HL-60 (cell line): ENCODE measurements around the gene ZMAT5.

Experiments used
- DNase-seq, 2 experiments: peaks; one replicate each; pipeline ENCODE4 v3.0.0-alpha.2; 2010 to 2020; ENCODE audit warnings: low read depth in 1 of 2, low spot score in 1 of 2
- H3K27ac ChIP-seq: fragments of 250-450 bp; sonication (Bioruptor Pico); replicated peaks from 2 replicates; pipeline ENCODE4 v1.5.1; 2020; ENCODE audit warnings: mild to moderate bottlenecking, moderate library complexity
- H3K27me3 ChIP-seq: fragments of 250-450 bp; sonication (Bioruptor Pico); 2 replicates; pipeline ENCODE4 v1.5.1; 2021; ENCODE audit warnings: mild to moderate bottlenecking, moderate library complexity; ENCODE audit not compliant: insufficient read depth, poor library complexity, severe bottlenecking
- H3K4me3 ChIP-seq: replicated peaks from 2 replicates; pipeline ENCODE4 v1.5.1; 2011; ENCODE audit warnings: mild to moderate bottlenecking, control low read depth, low read length; ENCODE audit not compliant: insufficient read depth
- CTCF ChIP-seq: IDR thresholded peaks from one replicate; pipeline ENCODE4 v1.5.1; 2011; ENCODE audit warnings: low read length, control low read depth, inconsistent platforms; ENCODE audit not compliant: insufficient read depth
- GABPA ChIP-seq: IDR thresholded peaks from 2 replicates; pipeline ENCODE4 v1.6.1; 2012; ENCODE audit warnings: low read depth
- POLR2AphosphoS5 ChIP-seq: IDR thresholded peaks from 2 replicates; pipeline ENCODE4 v1.6.1; 2012; ENCODE audit warnings: low read depth
- SPI1 ChIP-seq: IDR thresholded peaks from 2 replicates; pipeline ENCODE4 v1.6.1; 2012; ENCODE audit warnings: low read depth, mild to moderate bottlenecking, borderline replicate concordance
- TF ChIP-seq, protein P1 (sequence below): IDR thresholded peaks from 2 replicates; pipeline ENCODE4 v1.6.1; 2012; ENCODE audit warnings: low read depth; ENCODE audit not compliant: insufficient replicate concordance

Gene ZMAT5

GRCh38 chr22:29782061-29782845 lies 15.4 kb upstream of the ZMAT5 start:
- Histone ChIP-seq H3K4me3 (no peak overlapping the region), H3K27ac (no peak overlapping the region), H3K27me3 (no peaks in the 10 kb centered on the region)
- no peak for DNase-seq
- TF ChIP-seq POLR2AphosphoS5, result no peak
- TF ChIP-seq, protein P1, sequence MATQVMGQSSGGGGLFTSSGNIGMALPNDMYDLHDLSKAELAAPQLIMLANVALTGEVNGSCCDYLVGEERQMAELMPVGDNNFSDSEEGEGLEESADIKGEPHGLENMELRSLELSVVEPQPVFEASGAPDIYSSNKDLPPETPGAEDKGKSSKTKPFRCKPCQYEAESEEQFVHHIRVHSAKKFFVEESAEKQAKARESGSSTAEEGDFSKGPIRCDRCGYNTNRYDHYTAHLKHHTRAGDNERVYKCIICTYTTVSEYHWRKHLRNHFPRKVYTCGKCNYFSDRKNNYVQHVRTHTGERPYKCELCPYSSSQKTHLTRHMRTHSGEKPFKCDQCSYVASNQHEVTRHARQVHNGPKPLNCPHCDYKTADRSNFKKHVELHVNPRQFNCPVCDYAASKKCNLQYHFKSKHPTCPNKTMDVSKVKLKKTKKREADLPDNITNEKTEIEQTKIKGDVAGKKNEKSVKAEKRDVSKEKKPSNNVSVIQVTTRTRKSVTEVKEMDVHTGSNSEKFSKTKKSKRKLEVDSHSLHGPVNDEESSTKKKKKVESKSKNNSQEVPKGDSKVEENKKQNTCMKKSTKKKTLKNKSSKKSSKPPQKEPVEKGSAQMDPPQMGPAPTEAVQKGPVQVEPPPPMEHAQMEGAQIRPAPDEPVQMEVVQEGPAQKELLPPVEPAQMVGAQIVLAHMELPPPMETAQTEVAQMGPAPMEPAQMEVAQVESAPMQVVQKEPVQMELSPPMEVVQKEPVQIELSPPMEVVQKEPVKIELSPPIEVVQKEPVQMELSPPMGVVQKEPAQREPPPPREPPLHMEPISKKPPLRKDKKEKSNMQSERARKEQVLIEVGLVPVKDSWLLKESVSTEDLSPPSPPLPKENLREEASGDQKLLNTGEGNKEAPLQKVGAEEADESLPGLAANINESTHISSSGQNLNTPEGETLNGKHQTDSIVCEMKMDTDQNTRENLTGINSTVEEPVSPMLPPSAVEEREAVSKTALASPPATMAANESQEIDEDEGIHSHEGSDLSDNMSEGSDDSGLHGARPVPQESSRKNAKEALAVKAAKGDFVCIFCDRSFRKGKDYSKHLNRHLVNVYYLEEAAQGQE, result no peak

- Histone ChIP-seq H3K4me3 (no peak overlapping the region), H3K27me3 (no peaks in the 10 kb centered on the region), H3K27ac (no peak overlapping the region)
- TF ChIP-seq SPI1, result no peak
- no peak for TF ChIP-seq CTCF
- TF ChIP-seq POLR2AphosphoS5, result no peak
- TF ChIP-seq, protein P1, result no peak
- TF ChIP-seq GABPA, result no peak
- DNase-seq, result no peak
Measured at GRCh38 chr22:29780748-29781676, 14.2 kb upstream of the ZMAT5 start.

DNA sequence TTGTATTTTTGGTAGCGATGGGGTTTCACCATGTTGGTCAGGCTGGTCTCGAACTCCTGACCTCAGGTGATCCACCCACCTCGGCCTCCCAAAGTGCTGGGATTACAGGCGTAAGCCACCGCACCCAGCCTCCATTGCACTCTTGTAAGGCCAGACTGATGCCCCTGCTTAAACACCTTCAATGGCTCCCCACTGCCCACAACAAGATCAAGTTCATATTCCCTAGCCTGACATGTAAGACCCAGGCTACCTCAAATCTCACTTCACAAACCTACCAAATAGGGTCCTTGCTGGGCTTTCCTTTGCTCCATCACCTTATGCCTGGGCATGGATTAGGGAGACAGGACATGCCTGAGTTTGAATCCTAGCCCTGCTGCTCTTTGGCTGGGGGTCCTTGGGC lies 13.4 kb upstream of the ZMAT5 start:
- Histone ChIP-seq H3K27me3 (no peaks in the 10 kb centered on the region), H3K27ac (no peak overlapping the region), H3K4me3 (no peak overlapping the region)
- TF ChIP-seq SPI1 (no peak), CTCF (no peak), GABPA (no peak), POLR2AphosphoS5 (no peak)
- TF ChIP-seq, protein P1, result no peak
- DNase-seq, result no peak
